Measurements from ENCODE around the gene LIPH. TPM values are rescaled to one million over a fixed set of nuclear protein-coding genes. Genes with fewer than 3 reads are reported as not detected.
A peak's percentile ranks its signal among the peaks of the same experiment; 100 is the strongest.
"Not testable (repeated sequence)": the region's sequence is repeated elsewhere in the genome, so short reads cannot be mapped to it uniquely, and the experiment has no call there.

Gene LIPH
- total RNA-seq, 1 donor from 2014 or later: not detected

- no peak for DNase-seq (ENCODE audit: low read depth in 2 of 2)
Observed at GRCh38 chr3:185489462-185489861, 62.9 kb downstream of the LIPH start.

- DNase-seq (ENCODE audit: low read depth in 2 of 2): no peak
Observed at GRCh38 chr3:185488465-185488864, 63.9 kb downstream of the LIPH start.

GRCh38 chr3:185486394-185486793, 66.0 kb downstream of the LIPH start:
- no peak for DNase-seq (ENCODE audit: low read depth in 2 of 2)

GRCh38 chr3:185484296-185484695, 68.1 kb downstream of the LIPH start:
- no peak for DNase-seq (ENCODE audit: low read depth in 2 of 2)

- no peak for DNase-seq (ENCODE audit: low read depth in 2 of 2)
Observed at GRCh38 chr3:185479373-185479945, 72.9 kb downstream of the LIPH start.

GRCh38 chr3:185477316-185477715, 75.1 kb downstream of the LIPH start:
- DNase-seq (ENCODE audit: low read depth in 2 of 2): no peak

- DNase-seq (ENCODE audit: low read depth in 2 of 2): not testable (repeated sequence)
Observed at GRCh38 chr3:185474922-185475321, 77.5 kb downstream of the LIPH start.

GRCh38 chr3:185473290-185473815, 79.0 kb downstream of the LIPH start:
- DNase-seq (ENCODE audit: low read depth in 2 of 2): no peak

GRCh38 chr3:185470323-185470722, 82.1 kb downstream of the LIPH start:
- no peak for DNase-seq (ENCODE audit: low read depth in 2 of 2)

GRCh38 chr3:185469542-185469941, 82.8 kb downstream of the LIPH start:
- no peak for DNase-seq (ENCODE audit: low read depth in 2 of 2)

GRCh38 chr3:185466123-185466522, 86.3 kb downstream of the LIPH start:
- DNase-seq (ENCODE audit: low read depth in 2 of 2): not testable (repeated sequence)

- no peak for DNase-seq (ENCODE audit: low read depth in 2 of 2)
Observed at GRCh38 chr3:185465471-185465870, 86.9 kb downstream of the LIPH start.

- DNase-seq (ENCODE audit: low read depth in 2 of 2): peak; percentile 2 to 38
Observed at GRCh38 chr3:185460719-185461350, 91.6 kb downstream of the LIPH start.

- no peak for DNase-seq (ENCODE audit: low read depth in 2 of 2)
Observed at GRCh38 chr3:185460309-185460708, 92.1 kb downstream of the LIPH start.

- no peak for DNase-seq (ENCODE audit: low read depth in 2 of 2)
Observed at GRCh38 chr3:185457376-185457775, 95.0 kb downstream of the LIPH start.

Other genes starting within 250 kb of the LIPH start
- gene MAP3K13, start 189.5 kb downstream of the LIPH start, total RNA-seq: 8.6 and 8.9 TPM in 2 replicates
- gene TMEM41A, start 53.6 kb downstream of the LIPH start, total RNA-seq: 5.9 and 7.0 TPM in 2 replicates
- gene SENP2, start 33.7 kb upstream of the LIPH start, total RNA-seq: 14.0 and 18.6 TPM in 2 replicates

All from dermis microvascular lymphatic vessel endothelial cell (primary cell).